Thymus (tissue), 11 donors: ENCODE data around the gene FADS3. TPM values are rescaled to one million over a fixed set of nuclear protein-coding genes. Genes with fewer than 3 reads are reported as not detected.

ENCODE experiments used
- DNase-seq, 9 donors: peaks; one replicate each; pipeline ENCODE4 v3.0.0-alpha.2; 2013; ENCODE audit warnings: low spot score in 9 of 9, low read depth in 6 of 9, missing footprints in 1 of 9
- H3K27ac ChIP-seq, 2 donors: one replicate each; pipeline ENCODE4 v1.5.1; 2013; ENCODE audit warnings: control low read depth in 1 of 2, low read depth in 1 of 2, low read length in 1 of 2, mild to moderate bottlenecking in 1 of 2, moderate library complexity in 1 of 2
- H3K27me3 ChIP-seq, 2 donors: one replicate each; pipeline ENCODE4 v1.5.1; 2013; ENCODE audit warnings: low read length in 1 of 2; ENCODE audit not compliant: control insufficient read depth in 2 of 2, insufficient read depth in 1 of 2
- H3K36me3 ChIP-seq, 2 donors: one replicate each; pipeline ENCODE4 v1.5.1; 2013; ENCODE audit warnings: low read length in 1 of 2, mild to moderate bottlenecking in 1 of 2, moderate library complexity in 1 of 2; ENCODE audit not compliant: control insufficient read depth in 2 of 2, insufficient read depth in 2 of 2
- H3K4me1 ChIP-seq, 2 donors: one replicate each; pipeline ENCODE4 v1.5.1; 2013; ENCODE audit warnings: low read length in 2 of 2; ENCODE audit not compliant: control insufficient read depth in 2 of 2, insufficient read depth in 2 of 2
- H3K4me3 ChIP-seq, 2 donors: one replicate each; pipeline ENCODE4 v1.5.1; 2013; ENCODE audit warnings: low read length in 2 of 2, control low read depth in 1 of 2, mild to moderate bottlenecking in 1 of 2
- H3K9me3 ChIP-seq, 2 donors: one replicate each; pipeline ENCODE4 v1.5.1; 2013; ENCODE audit warnings: low read length in 1 of 2, mild to moderate bottlenecking in 1 of 2; ENCODE audit not compliant: control insufficient read depth in 2 of 2, insufficient read depth in 1 of 2
- WGBS: extraction: QIAGEN DNeasy Blood & Tissue Kit; methylation state at CpG from one replicate; pipeline ENCODE4 v1.1.7; 2013; 5-methylcytosine and 5-hydroxymethylcytosine counted together
- polyA plus RNA-seq: library from polyadenylated mRNA; stranded (reverse); fragments of 200-250 nt; gene quantifications from one replicate; pipeline ENCODE4 v1.2.3, GENCODE V29; 2013
- total RNA-seq: library from RNA; stranded (reverse); fragments of 120-200 nt; gene quantifications from one replicate; pipeline ENCODE4 v1.2.4, GENCODE V29; 2013
- donor health status: healthy.

The FADS3 gene
- total and polyA plus RNA-seq, 2 donors, result 4.7 to 19.3 TPM

GRCh38 chr11:61851113-61851899 lies 40.0 kb downstream of the FADS3 start:
- Histone ChIP-seq H3K36me3 (peaks cover 77 to 86% of the 10 kb centered on the region in 2 donors), H3K27me3 (no peaks in the 10 kb centered on the region), H3K27ac (peak overlapping the region in 1 of 2 donors; percentile 25), H3K4me3 (no peak overlapping the region), H3K9me3 (no peaks in the 10 kb centered on the region), H3K4me1 (no peaks in the 10 kb centered on the region)
- WGBS, result 95% methylated on average over 24 of the region's 24 CpGs
- no peak for DNase-seq

GRCh38 chr11:61850687-61851086 lies 40.7 kb downstream of the FADS3 start:
- no peak overlapping the region for H3K4me3 ChIP-seq
- 96% methylated on average over 7 of the region's 7 CpGs for WGBS
- H3K9me3 ChIP-seq, result no peaks in the 10 kb centered on the region
- H3K36me3 ChIP-seq, result peaks cover 71 to 86% of the 10 kb centered on the region in 2 donors
- no peak for DNase-seq
- H3K4me1 ChIP-seq, result no peaks in the 10 kb centered on the region
- H3K27me3 ChIP-seq, result no peaks in the 10 kb centered on the region
- H3K27ac ChIP-seq, result no peak overlapping the region

- DNase-seq, result no peak
- no peaks in the 10 kb centered on the region for H3K9me3 ChIP-seq
- peaks cover 55 to 75% of the 10 kb centered on the region in 2 donors for H3K36me3 ChIP-seq
- H3K27me3 ChIP-seq, result no peaks in the 10 kb centered on the region
- H3K4me1 ChIP-seq, result no peaks in the 10 kb centered on the region
- no peak overlapping the region for H3K27ac ChIP-seq
- H3K4me3 ChIP-seq, result no peak overlapping the region
- 98% methylated on average over 9 of the region's 9 CpGs for WGBS
These were observed 42.7 kb downstream of the FADS3 start for GRCh38 chr11:61848631-61849030.

- WGBS, result 96% methylated on average over 18 of the region's 18 CpGs
- Histone ChIP-seq H3K4me3 (no peak overlapping the region), H3K36me3 (peaks cover 51 to 76% of the 10 kb centered on the region in 2 donors), H3K27me3 (no peaks in the 10 kb centered on the region), H3K4me1 (no peaks in the 10 kb centered on the region), H3K9me3 (no peaks in the 10 kb centered on the region), H3K27ac (no peak overlapping the region)
- no peak for DNase-seq
These were observed 43.3 kb downstream of the FADS3 start for GRCh38 chr11:61847914-61848581.

GRCh38 chr11:61846362-61847020 lies 44.9 kb downstream of the FADS3 start:
- H3K36me3 ChIP-seq, result peaks cover 57 to 79% of the 10 kb centered on the region in 2 donors
- DNase-seq, result no peak
- peaks cover 4 to 6% of the 10 kb centered on the region in 2 donors for H3K4me1 ChIP-seq
- no peak overlapping the region for H3K27ac ChIP-seq
- WGBS, result 97% methylated on average over 10 of the region's 10 CpGs
- H3K9me3 ChIP-seq, result no peaks in the 10 kb centered on the region
- H3K27me3 ChIP-seq, result no peaks in the 10 kb centered on the region
- no peak overlapping the region for H3K4me3 ChIP-seq

GRCh38 chr11:61844909-61845565 lies 46.3 kb downstream of the FADS3 start:
- 91% methylated on average over 16 of the region's 16 CpGs for WGBS

GRCh38 chr11:61842528-61842820 lies 48.9 kb downstream of the FADS3 start:
- no peak for DNase-seq
- no peaks in the 10 kb centered on the region for H3K9me3 ChIP-seq
- H3K27me3 ChIP-seq, result no peaks in the 10 kb centered on the region
- peaks cover 49 to 81% of the 10 kb centered on the region in 2 donors for H3K36me3 ChIP-seq
- no peak overlapping the region for H3K27ac ChIP-seq
- H3K4me1 ChIP-seq, result peaks cover 6 to 8% of the 10 kb centered on the region in 2 donors
- H3K4me3 ChIP-seq, result no peak overlapping the region
- 97% methylated on average over 7 of the region's 7 CpGs for WGBS

More at GRCh38 chr11:61844909-61845565, 46.3 kb downstream of the FADS3 start:
- no peak overlapping the region for H3K27ac ChIP-seq
- H3K4me1 ChIP-seq, result peaks cover 6 to 8% of the 10 kb centered on the region in 2 donors
- no peak for DNase-seq
- no peaks in the 10 kb centered on the region for H3K27me3 ChIP-seq
- H3K36me3 ChIP-seq, result peaks cover 55 to 81% of the 10 kb centered on the region in 2 donors
- no peak overlapping the region for H3K4me3 ChIP-seq
- H3K9me3 ChIP-seq, result no peaks in the 10 kb centered on the region

GRCh38 chr11:61841636-61842527 lies 49.5 kb downstream of the FADS3 start:
- H3K27ac ChIP-seq, result peak overlapping the region in 1 of 2 donors; percentile 11
- no peak overlapping the region for H3K4me3 ChIP-seq
- 78% methylated on average over 12 of the region's 12 CpGs for WGBS
- no peaks in the 10 kb centered on the region for H3K27me3 ChIP-seq
- H3K9me3 ChIP-seq, result no peaks in the 10 kb centered on the region
- peaks cover 47 to 81% of the 10 kb centered on the region in 2 donors for H3K36me3 ChIP-seq
- no peak for DNase-seq
- H3K4me1 ChIP-seq, result peaks cover 6 to 8% of the 10 kb centered on the region in 2 donors
